ENCODE measurements around the gene P4HB.

The P4HB gene

DNA sequence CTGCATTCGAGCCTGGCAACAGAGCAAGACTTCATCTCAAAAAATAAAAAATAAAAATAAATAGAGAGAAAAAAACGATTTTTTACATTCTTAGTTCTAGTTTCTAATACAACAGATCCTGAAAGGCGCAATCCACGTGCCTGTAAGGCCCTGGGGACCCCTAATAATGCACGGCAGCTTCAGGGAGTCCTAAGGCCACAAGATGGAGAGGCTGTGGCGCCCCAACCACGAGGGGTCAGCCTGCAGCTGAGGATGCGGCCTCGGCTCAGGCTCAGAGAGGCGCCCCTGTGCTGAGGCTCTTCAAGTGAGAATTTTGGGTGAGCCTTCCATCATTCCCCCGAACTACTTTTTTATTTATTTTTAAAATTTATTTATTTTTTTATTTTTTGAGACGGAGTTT is 10.9 kb downstream of the P4HB start:
- TF ChIP-seq, protein P1, sequence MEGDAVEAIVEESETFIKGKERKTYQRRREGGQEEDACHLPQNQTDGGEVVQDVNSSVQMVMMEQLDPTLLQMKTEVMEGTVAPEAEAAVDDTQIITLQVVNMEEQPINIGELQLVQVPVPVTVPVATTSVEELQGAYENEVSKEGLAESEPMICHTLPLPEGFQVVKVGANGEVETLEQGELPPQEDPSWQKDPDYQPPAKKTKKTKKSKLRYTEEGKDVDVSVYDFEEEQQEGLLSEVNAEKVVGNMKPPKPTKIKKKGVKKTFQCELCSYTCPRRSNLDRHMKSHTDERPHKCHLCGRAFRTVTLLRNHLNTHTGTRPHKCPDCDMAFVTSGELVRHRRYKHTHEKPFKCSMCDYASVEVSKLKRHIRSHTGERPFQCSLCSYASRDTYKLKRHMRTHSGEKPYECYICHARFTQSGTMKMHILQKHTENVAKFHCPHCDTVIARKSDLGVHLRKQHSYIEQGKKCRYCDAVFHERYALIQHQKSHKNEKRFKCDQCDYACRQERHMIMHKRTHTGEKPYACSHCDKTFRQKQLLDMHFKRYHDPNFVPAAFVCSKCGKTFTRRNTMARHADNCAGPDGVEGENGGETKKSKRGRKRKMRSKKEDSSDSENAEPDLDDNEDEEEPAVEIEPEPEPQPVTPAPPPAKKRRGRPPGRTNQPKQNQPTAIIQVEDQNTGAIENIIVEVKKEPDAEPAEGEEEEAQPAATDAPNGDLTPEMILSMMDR (conservative IDR thresholded peaks at IDR 0.05; ENCODE audit: low read length), result no peak
- no peak overlapping the region for H3K4me3 ChIP-seq (ENCODE audit: low read length)
- DNase-seq (ENCODE audit: low read depth), result no peak

DNA sequence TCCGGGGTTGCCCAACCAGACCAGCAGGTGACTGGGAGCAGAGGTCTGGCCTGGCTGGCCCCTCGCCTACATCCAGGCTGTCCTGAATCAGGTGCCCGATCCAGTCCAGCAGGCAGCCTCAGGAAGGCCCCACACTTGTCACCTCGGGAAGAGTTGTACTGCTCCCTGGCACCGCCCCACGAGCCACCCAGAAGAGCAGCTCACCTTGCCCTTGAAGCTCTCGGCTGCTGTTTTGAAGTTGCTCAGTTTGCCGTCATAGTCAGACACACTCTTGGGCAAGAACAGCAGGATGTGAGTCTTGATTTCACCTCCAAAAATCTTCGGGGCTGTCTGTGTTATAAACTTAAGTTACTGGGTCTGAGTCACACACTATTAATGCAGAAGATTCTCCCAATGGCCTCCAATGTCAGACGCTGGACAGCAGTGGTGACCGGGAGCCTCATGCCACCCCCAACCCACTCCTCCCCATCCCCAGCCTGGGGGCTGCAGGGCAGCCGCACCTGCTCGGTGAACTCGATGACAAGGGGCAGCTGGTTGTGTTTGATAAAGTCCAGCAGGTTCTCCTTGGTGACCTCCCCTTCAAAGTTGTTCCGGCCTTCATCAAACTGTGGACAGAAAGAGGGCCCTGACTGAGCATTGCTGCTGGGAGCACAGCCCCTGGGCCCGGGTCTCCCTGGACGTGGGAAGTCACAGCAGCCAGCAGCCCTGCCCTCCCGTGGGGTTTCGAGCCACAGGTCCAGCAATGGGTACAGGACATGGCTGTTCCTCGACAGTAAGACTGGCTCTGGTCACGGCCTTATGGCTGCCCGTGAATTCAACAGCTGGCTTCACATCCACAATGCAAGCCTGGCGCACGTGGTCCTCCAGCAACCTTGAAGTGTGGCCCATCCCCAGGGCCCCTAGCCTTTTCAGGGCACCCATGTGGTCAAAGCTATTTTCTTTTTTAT is 13.3 kb downstream of the P4HB start:
- no peak for DNase-seq (ENCODE audit: low read depth)
- no peak overlapping the region for H3K4me3 ChIP-seq (ENCODE audit: low read length)
- TF ChIP-seq, protein P1 (conservative IDR thresholded peaks at IDR 0.05; ENCODE audit: low read length), result no peak

- TF ChIP-seq, protein P1 (conservative IDR thresholded peaks at IDR 0.05; ENCODE audit: low read length), result no peak
- no peak for DNase-seq (ENCODE audit: low read depth)
- H3K4me3 ChIP-seq (ENCODE audit: low read length), result no peak overlapping the region
These were observed 14.2 kb downstream of the P4HB start for GRCh38 chr17:81845881-81846742.

GRCh38 chr17:81845361-81845760 is 15.0 kb downstream of the P4HB start:
- no peak overlapping the region for H3K4me3 ChIP-seq (ENCODE audit: low read length)
- no peak for DNase-seq (ENCODE audit: low read depth)
- TF ChIP-seq, protein P1 (conservative IDR thresholded peaks at IDR 0.05; ENCODE audit: low read length), result no peak

- DNase-seq (ENCODE audit: low read depth), result no peak
- no peak overlapping the region for H3K4me3 ChIP-seq (ENCODE audit: low read length)
- TF ChIP-seq, protein P1 (conservative IDR thresholded peaks at IDR 0.05; ENCODE audit: low read length), result no peak
These were observed 15.4 kb downstream of the P4HB start for GRCh38 chr17:81844887-81845286.

GRCh38 chr17:81844327-81844851 is 15.9 kb downstream of the P4HB start:
- TF ChIP-seq, protein P1 (conservative IDR thresholded peaks at IDR 0.05; ENCODE audit: low read length), result no peak
- H3K4me3 ChIP-seq (ENCODE audit: low read length), result no peak overlapping the region
- no peak for DNase-seq (ENCODE audit: low read depth)

Measured in AG10803 (cell line).